Measurements from ENCODE around the gene NLRC4.

NLRC4 gene

GRCh38 chr2:32220445-32220844 is 44.2 kb downstream of the NLRC4 start (continued):
- TF ChIP-seq TSHZ2 (CRISPR knock-in tag; IDR thresholded peaks at IDR 0.05), result no peak
- no peak for TF ChIP-seq ZFP3 (CRISPR knock-in tag; IDR thresholded peaks at IDR 0.05)
- no peak for TF ChIP-seq RARB (CRISPR knock-in tag; IDR thresholded peaks at IDR 0.05)
- no peak for TF ChIP-seq ZFP30 (CRISPR knock-in tag; IDR thresholded peaks at IDR 0.05)
- no peak for TF ChIP-seq ZC3H10 (CRISPR knock-in tag; IDR thresholded peaks at IDR 0.05)
- TF ChIP-seq TOX (CRISPR knock-in tag; IDR thresholded peaks at IDR 0.05; ENCODE audit: borderline replicate concordance), result no peak
- no peak for TF ChIP-seq CSRNP3 (CRISPR knock-in tag; IDR thresholded peaks at IDR 0.05)

GRCh38 chr2:32212295-32212694 is 52.4 kb downstream of the NLRC4 start:
- TF ChIP-seq ZNF565 (CRISPR knock-in tag; conservative IDR thresholded peaks at IDR 0.05; ENCODE audit: low read depth) (no peak), ISL1 (CRISPR knock-in tag; IDR thresholded peaks at IDR 0.05) (no peak), OSR1 (CRISPR knock-in tag; IDR thresholded peaks at IDR 0.05) (no peak), ZFP30 (CRISPR knock-in tag; IDR thresholded peaks at IDR 0.05) (no peak), CREB5 (CRISPR knock-in tag; IDR thresholded peaks at IDR 0.05; ENCODE audit: low read depth) (no peak)
- no peak for ATAC-seq

GRCh38 chr2:32210767-32211408 is 53.8 kb downstream of the NLRC4 start:
- no peak for ATAC-seq
- TF ChIP-seq ZNF565 (CRISPR knock-in tag; conservative IDR thresholded peaks at IDR 0.05; ENCODE audit: low read depth) (no peak), CSDC2 (CRISPR knock-in tag; IDR thresholded peaks at IDR 0.05) (no peak), CREB5 (CRISPR knock-in tag; IDR thresholded peaks at IDR 0.05; ENCODE audit: low read depth) (no peak), SNAI2 (CRISPR knock-in tag; IDR thresholded peaks at IDR 0.05) (no peak), ZFP30 (CRISPR knock-in tag; IDR thresholded peaks at IDR 0.05) (no peak), ZNF70 (CRISPR knock-in tag; IDR thresholded peaks at IDR 0.05) (no peak), BACH2 (CRISPR knock-in tag; IDR thresholded peaks at IDR 0.05; ENCODE audit: borderline replicate concordance) (no peak), CSRNP3 (CRISPR knock-in tag; IDR thresholded peaks at IDR 0.05) (no peak), PPARA (CRISPR knock-in tag; IDR thresholded peaks at IDR 0.05; ENCODE audit: borderline replicate concordance) (no peak), TOX (CRISPR knock-in tag; IDR thresholded peaks at IDR 0.05; ENCODE audit: borderline replicate concordance) (no peak), TCF4 (CRISPR knock-in tag; IDR thresholded peaks at IDR 0.05; ENCODE audit: borderline replicate concordance) (no peak), ISL1 (CRISPR knock-in tag; IDR thresholded peaks at IDR 0.05) (no peak), GLIS3 (CRISPR knock-in tag; IDR thresholded peaks at IDR 0.05) (no peak), ESRRG (CRISPR knock-in tag; IDR thresholded peaks at IDR 0.05) (no peak), ZC3H10 (CRISPR knock-in tag; IDR thresholded peaks at IDR 0.05) (no peak), ZFP3 (CRISPR knock-in tag; IDR thresholded peaks at IDR 0.05) (no peak)

GRCh38 chr2:32203428-32203827 is 61.3 kb downstream of the NLRC4 start:
- ATAC-seq, result peak; percentile 40
